Left kidney (tissue), 8 donors: ENCODE results near the gene MTERF4. TPM values are rescaled to one million over a fixed set of nuclear protein-coding genes. Genes with fewer than 3 reads are reported as not detected.

ENCODE experiments used
- DNase-seq: peaks from one replicate; pipeline ENCODE4 v3.0.0-alpha.2; 2013
- long read RNA-seq, 8 donors: transcript quantifications; one replicate each; lab custom pipeline, GENCODE V29; 2026
- polyA plus RNA-seq: library from polyadenylated mRNA; unstranded; fragments of 120-200 nt; gene quantifications from one replicate; pipeline ENCODE4 v1.2.1, GENCODE V29; 2013; ENCODE audit not compliant: insufficient read length

MTERF4 gene, protein sequence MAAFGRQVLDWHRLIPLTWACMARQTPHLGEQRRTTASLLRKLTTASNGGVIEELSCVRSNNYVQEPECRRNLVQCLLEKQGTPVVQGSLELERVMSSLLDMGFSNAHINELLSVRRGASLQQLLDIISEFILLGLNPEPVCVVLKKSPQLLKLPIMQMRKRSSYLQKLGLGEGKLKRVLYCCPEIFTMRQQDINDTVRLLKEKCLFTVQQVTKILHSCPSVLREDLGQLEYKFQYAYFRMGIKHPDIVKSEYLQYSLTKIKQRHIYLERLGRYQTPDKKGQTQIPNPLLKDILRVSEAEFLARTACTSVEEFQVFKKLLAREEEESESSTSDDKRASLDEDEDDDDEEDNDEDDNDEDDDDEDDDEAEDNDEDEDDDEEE
- 74.1 TPM for polyA plus RNA-seq
- long read RNA-seq, donor 1, transcript MTERF4-202 (4 exons, 1,637 nt): major isoform, 8 of 15 reads
- long read RNA-seq, donor 1, partial matches to known transcripts: 0 of 15 reads
- long read RNA-seq, donor 1, other reads (novel, unspliced or antisense): 0 of 15 reads
- long read RNA-seq, donor 2, transcript MTERF4-202 (4 exons, 1,637 nt): major isoform, 10 of 19 reads
- long read RNA-seq, donor 2, partial matches to known transcripts: 0 of 19 reads
- long read RNA-seq, donor 2, other reads (novel, unspliced or antisense): 0 of 19 reads
- long read RNA-seq, donor 3, transcript MTERF4-202 (4 exons, 1,637 nt): major isoform, 10 of 14 reads
- long read RNA-seq, donor 3, partial matches to known transcripts: 0 of 14 reads
- long read RNA-seq, donor 3, other reads (novel, unspliced or antisense): 0 of 14 reads
- long read RNA-seq, donor 4, partial matches to known transcripts: 0 of 5 reads
- long read RNA-seq, donor 4, other reads (novel, unspliced or antisense): 0 of 5 reads
- long read RNA-seq, donor 5, transcript MTERF4-202 (4 exons, 1,637 nt): major isoform, 11 of 18 reads
- long read RNA-seq, donor 5, partial matches to known transcripts: 0 of 18 reads
- long read RNA-seq, donor 5, other reads (novel, unspliced or antisense): 0 of 18 reads
- long read RNA-seq, donor 6, transcript MTERF4-202 (4 exons, 1,637 nt): major isoform, 8 of 16 reads
- long read RNA-seq, donor 6, partial matches to known transcripts: 0 of 16 reads
- long read RNA-seq, donor 6, other reads (novel, unspliced or antisense): 0 of 16 reads
- long read RNA-seq, donor 7, transcript MTERF4-204 (3 exons, 802 nt): minor isoform, 6 of 33 reads
- long read RNA-seq, donor 7, transcript MTERF4-202 (4 exons, 1,637 nt): major isoform, 15 of 33 reads
- long read RNA-seq, donor 7, partial matches to known transcripts: 5 of 33 reads
- long read RNA-seq, donor 7, other reads (novel, unspliced or antisense): 0 of 33 reads
- long read RNA-seq, donor 8, partial matches to known transcripts: 0 of 5 reads
- long read RNA-seq, donor 8, other reads (novel, unspliced or antisense): 0 of 5 reads

DNA sequence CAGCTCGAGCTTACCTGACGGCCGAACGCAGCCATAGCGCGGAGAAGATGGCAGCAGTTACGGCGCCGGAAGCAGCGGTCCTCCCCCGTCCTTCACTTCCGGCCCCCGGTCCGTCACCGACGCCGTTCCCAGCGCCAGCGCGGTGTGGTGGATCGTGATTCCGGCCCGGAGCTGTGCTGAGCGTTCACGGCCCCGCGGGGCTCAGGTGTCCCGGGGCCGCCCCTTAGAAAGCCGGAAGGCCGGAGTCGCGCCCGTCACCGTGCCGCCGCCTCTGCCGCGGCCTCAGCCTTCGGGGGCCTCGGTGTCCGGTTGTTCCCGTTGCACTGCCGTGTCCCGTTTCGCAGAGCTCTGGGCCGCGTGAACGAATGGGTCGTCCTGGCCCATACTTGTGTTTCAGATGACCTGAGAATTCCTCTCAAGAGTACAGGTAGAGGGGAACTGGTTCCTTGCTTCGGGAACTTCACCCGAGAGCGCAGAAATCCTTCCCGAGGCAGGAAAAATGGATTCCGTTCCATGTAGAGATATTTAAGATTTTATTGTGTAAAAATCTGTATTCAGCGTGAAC, at the start of gene MTERF4:
TSS of gene MTERF4 (minus strand) at position 49 of the 565 bp plus-strand sequence. CDS start at position 35, 14 bp downstream.
- DNase-seq: peak; percentile 85

DNA sequence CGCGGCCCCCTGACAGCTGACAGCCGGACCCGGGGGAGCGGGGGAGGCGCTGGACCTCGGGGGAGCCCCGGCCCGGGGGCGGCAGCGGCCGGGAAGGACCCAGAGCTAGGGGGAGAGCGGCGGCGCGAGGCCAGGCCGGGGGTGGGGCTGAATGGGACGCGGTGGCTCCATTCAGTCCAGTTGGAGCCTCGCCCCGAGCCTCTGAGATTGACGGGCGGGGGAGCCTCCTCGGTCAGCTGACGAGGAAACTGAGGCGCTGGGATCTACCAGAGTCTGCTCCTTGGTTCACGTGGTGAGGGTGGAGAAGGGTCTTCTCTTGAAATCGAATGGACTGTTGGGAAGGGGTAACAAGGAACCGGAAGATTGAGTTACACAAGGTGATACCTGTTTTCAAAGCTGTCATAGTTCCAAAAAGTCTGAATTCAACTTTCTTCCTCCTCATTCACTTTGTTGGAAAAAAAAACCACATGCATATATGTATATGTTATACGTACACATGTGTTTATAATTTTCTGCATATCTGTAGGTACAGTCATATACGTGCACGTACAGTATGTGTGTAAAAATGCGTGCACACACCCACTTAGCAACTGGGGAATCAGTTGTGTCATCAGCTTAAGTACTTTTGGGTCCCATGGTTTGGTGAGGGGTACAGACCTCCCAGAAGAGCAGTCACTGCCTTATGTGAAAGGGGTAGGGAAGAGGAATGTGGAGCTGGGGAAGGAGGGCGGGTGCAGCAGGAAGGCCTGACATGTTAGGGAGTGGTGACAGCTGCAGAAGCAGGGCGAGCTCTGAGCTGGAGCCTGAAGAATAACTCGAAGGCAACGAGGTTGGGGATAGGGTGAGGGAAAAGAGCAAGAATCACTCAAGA, 48.8 kb upstream of the MTERF4 start:
- DNase-seq: no peak

DNA sequence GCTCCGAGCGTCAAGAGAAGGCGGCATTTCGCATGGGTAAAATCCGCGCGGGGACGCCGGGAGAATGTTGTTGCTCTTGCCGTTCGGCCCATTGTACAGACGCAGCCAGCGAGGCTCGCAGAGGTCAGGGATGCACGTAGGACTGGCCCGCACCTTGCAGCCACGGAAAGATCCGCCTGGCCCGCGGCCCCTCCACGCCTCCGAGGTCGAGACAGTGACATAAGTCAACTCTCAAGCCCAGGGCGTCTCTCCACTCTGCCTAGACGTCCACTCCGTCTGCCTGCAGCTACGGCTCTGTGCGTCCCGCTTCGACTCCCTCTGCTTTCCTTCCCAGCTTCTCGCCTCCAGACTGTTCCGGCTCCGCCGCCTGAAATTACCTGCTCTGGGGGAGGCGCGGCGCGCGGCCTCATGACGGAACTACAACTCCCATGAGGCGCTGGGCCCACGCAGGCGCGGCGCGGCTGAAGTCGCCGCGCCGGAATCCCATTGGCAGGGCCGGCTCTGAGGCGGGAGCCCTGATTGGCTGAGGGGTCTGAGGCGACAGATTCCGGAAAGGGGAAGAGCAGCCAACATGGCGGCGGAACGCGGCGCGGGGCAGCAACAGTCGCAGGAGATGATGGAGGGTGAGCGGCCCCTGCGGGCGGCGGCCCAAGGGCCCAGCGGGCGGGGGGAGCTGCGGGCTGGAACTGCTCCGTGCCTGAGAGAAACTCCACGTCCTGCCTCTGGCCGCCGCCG, 48.0 kb upstream of the MTERF4 start, which contains the start of gene PPP1R7:
TSS of gene PPP1R7 (plus strand) at position 543 of the 735 bp plus-strand sequence. CDS start at position 572, 29 bp downstream.
- DNase-seq: peak; percentile 91

DNA sequence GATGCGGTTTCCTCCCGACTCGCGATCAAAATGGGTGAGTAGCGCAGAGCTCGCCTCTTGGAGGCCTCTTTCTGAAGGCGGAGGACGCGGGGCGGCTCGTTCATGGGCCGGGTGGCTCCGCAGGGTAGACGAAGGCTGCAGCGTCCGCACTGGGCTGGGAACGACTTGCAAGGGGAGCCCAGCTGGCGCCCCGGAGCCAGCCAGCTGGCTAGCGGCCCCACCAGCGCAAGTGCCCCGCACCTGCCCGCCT, 47.5 kb upstream of the MTERF4 start:
- DNase-seq: no peak

DNA sequence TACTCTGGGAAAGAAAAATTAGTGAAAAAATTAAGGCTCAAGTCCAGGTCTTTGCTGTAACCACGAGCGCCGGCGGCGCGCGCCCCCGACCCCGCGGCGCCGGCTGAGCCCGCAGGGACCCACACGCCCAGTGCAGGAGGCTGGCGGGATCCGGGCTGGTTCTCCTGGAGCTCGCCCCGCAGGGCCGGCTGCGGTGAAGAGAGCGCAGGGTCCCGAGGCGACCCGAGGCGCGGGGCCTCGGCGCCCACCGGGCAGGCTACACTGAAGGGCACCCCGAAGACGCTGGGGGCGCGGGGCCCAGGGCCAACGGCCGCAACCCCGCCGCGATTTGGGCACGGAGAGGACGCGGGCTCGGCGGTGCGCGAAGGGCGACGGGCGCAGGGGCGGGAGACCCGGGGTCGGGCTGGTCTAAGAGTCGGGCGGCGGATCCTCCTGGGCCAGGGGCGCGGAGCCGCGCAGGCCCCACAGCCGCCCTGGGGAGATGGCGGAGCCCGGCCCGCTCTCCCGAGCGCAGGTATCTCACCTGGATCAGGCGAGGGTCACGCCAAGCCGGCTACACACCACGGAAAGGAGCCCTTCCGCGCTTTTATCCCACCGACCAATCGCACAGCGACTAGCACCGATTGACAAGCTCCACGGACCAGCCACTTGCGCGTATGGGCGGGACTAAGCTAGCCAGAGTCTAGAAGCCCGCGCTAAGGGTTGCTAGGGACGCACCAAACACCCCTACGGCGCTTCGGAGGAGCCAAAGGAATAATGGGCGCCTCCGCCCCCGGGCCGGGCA, 47.0 kb upstream of the MTERF4 start, which contains the start of gene PASK:
TSS of gene PASK (minus strand) at position 582 of the 784 bp plus-strand sequence. CDS start 6,440 bp downstream, outside the sequence.
- DNase-seq: peak; percentile 92

DNA sequence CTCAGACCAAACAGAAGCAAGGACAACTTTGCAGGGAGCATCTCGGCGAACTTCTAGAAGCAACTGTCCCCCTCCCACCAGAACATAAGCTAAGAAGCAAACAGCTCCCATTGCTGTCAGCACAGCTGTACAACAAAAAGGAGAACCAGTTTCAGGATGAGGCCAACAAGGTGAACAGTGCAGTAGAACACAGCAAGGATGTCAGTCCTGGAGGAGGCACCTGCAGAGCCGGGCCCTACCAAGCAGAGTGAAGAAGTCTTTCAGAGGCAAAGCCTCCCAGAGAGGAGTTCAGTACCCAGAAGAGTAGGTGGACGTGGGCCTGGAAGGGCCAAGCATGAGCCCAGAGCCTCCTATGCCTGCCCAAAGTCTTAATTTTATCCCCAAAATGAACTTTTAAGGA, 46.2 kb upstream of the MTERF4 start:
- DNase-seq: no peak

DNA sequence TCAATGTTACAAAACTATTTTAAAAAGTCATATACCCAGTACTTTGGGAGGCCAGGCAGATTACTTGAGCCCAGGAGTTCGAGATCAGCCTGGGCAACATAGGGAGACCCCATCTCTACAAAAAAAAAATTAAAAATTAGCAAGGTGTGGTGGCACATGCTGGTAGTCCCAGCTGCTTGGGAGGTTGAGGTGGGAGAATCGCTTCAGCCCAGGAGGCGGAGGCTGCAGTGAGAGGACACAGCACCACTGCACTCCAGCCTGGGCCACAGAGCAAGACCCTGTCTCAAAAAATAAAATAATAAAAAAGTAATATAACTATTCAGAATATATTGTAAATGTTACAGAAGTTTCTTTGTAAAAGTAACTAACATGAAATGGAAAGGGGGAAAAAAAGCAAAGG, 45.2 kb upstream of the MTERF4 start:
- no peak for DNase-seq

DNA sequence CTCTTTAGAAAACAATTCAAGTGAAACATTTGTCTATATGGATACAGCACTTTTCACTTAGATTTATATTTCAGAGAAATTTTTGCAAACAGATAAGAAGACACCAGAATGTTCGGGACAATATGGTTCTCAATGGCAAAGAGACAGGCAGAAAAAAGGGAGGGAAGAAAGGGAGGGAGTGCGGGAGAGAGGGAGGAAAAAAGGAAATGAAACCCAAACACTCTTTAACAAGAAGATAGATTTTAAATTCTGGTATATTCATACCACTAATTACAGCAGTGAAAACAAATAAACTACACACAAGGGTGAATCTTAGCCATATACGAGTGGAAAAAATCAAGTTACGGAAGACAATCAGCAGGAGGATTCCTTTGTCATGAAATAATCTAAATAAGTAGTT, 44.2 kb upstream of the MTERF4 start:
- no peak for DNase-seq

DNA sequence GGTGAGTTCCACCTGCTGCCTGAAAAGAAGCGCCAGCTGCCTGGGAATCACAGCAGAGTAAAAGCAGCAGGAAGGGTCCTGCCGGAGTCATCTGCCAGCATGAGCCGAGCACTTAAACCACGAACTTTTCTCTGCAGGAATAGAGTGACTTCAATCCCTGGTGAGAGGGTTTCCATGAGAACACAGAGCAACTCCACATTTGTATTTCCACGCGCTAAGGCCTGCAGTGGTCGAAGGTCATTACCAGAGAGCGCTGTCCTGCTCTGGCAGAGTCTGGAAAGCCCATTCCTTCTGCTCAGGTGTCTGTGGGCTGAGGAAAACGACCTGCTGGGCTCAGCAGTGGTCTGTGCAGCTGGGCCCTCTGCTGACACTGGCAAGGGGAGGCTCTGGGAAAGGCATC, 40.5 kb upstream of the MTERF4 start:
- no peak for DNase-seq

DNA sequence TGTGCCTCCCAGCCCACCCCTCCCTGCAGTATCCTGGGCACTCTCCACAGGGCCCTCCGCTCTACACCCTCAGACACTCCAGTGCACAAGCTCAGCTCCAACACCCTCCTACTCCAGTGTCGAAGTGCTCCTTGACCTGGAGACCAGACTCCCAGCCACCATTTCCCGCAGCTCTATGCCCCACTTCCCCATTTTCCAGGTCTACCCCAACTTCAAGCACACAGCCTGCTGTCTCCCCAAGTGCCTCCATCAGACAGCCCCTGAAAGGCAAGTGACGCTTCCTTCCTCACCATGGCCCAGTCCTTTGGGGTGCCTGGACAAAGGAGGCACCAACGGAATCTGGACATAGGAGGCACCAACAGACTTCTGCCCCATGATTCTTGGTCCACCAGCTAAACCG, 40.0 kb upstream of the MTERF4 start:
- DNase-seq: no peak

DNA sequence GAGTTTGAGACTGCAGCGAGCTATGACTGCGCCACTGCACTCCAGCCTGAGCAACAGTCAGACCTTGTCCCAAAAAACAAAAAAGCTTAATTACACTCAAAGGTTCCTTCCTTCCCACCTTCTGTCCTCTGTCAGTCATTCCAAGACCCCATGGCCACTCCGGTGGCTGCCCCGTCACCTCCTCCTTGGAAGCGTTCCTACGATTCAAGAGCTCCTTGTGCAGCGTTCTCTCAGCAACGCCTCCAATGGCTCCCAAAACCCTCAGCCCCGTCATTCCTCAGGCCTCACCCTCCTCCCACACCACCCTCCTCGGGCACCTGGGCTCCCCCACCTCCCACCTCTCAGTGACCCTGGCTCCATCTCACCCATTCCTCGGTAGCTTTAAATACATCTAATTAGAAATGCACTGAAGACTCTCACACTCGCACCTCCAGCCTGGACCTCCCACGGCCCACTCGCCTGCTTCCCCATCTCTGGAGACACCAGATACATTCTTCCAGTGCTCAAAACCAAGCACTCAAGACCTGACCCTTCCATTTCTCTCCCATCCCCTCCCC, 39.2 kb upstream of the MTERF4 start:
- DNase-seq: no peak

DNA sequence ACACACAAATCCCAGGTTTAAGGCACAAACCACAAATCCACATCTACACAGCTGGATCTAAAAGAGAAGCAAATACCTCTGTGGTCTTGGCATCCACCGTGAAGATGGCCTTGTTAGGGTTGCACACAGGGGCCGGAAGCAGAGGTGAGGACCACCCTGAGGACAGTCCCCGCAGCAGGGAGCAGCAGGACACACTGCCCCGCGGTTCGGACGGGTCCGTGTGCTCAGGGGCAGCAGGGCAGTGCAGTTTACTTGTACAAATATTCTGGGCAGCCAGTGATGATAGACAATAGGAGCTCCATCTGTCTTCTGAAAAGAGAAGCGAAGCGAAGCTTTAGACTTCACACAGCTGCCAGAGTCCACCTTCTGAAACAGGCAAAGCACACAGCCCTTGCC, 38.4 kb upstream of the MTERF4 start:
- no peak for DNase-seq

DNA sequence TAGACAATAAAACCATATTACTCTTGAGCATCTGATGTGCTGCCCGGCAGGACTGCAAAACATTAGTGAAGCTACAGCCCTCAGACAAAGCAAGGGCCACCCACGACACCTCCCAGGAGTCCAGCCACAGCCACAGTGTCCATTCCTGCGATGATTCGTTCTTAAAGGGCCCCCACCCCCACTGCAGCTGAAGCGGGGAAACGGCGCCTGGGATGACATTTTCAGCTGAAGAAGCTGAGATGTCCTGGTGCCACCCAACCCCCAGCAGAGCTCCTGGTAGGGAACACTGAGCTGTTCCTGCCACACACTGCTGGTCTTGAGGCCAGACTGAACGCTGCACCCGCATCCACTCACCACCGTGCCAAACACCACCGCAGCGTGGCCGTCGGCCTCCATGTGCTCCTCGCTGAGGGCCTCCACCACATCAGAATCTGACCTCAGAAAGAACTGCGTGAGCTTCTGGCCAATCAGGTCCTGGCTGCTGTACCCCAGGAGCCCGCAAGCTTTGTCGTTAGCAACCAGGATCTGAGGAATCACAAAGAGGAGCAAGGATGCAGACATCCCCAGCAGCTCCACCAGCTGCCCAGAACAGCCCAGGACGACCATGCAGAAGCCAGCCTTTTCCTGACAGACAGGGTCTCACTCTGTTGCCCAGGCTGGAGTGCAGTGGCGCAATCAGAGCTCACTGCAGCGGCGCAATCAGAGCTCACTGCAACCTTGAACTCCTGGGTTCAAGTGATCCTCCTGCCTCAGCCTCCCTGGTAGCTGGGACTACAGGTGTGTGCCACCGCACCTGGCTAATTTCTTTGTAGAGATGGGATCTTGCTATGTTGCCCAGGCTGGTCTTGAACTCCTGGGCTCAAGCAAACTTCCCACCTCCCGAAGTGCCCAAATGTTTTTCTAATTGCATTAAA, 37.7 kb upstream of the MTERF4 start:
- no peak for DNase-seq

DNA sequence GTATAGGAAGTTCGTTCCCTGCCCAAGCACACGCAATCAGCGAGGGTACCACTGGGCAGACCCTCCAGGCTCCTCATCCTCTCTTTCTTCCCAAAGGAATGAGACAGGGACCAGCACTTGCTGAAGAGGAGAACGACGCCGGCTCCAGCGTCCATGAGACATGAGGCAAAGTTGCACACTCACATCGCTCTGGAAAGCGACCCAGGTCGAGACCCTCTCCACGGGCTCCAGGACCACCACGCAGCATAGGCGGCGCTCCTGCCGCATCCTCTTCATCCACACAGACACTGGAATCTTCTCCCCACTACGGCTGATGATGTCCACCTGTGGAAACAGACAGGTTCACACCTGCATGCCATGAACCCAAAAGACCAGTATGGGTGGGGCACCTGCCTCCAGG, 36.4 kb upstream of the MTERF4 start:
- no peak for DNase-seq

DNA sequence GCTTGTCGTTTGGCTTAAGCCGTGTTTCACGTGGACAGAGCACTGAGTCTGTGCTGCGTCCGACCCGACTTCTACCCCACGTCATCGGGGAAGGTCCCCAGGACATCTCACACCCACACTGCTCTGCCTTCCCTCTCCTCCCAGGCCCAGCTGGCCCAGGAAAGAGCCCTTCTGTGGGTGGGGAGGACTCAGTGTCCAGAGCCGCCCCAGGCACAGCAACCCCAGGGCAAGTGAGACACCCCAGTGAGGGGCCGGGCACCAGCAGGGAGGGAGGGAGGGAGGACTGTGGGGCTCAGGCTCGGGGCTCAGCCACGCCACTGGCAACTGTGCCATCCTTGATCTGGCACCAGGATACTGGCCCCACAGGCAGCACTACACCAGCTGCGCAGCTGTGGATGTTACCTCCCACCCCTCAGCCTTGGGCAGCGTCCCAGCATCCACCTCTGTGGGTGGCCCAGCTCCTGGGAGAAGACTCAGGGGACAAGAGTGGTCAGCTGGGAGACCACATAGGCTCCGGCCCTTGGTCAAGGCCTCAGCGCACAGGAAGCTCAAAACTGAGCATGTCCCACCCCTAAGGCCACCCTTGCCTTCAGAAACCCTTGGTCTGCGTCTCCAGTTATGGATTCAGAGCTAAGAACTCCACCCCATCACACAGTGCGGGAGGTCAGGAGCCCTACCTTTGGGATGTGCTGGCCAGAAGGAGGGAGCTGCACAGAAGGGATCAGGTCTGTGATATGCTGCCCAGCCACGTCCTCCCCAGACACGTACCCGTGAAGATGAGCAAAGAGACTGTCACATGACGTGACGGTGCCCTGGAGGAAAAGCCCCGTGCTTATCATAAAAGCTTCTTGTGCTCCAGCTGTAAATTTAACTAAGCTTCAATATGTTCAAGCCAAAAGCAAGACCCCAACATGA, 35.4 kb upstream of the MTERF4 start:
- DNase-seq: no peak

DNA sequence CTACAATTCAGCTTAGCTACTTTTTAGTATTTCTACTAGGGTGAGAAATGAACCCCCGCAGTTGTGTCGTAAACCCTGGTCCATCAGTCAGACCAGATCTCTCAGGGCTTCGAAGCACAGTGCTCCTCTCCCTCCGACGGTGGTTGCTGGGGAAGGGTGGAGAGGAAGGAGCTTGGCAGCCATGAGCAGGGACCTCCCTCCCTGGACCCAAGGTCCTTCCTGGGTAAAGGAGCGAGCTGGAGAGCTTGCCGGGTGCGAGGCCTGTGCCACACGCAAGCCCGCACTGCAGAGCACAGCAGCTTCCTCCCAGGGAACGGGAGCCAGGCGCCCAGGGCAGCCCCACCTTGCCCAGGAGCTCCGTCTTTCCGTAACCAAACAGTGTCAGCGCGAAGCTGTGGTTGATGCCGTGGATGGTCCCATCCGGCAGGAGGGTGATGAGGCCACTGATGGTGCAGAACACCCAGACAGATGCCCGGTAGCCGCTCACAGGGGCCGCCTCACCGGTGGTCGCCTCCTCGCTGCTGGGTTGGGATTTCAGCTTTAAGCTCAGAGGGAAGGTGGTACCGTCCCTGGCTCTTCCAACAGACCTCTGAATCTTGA, 34.7 kb upstream of the MTERF4 start:
- no peak for DNase-seq
